Uterus (tissue), 4 donors: ENCODE measurements around the gene ELK4. TPM values are rescaled to one million over a fixed set of nuclear protein-coding genes. Genes with fewer than 3 reads are reported as not detected.

Experiments
- DNase-seq, 2 donors: peaks; one replicate each; pipeline ENCODE4 v3.0.0-alpha.2; 2019 to 2020
- H3K27ac ChIP-seq, 2 donors: fragments of 200-600 bp; sonication (generic); 1 replicate in 1 of 2; 2 replicates in 1 of 2; pipeline ENCODE4 v1.5.1; 2016 to 2018
- H3K27me3 ChIP-seq, 2 donors: fragments of 200-600 bp; sonication (generic); one replicate each; pipeline ENCODE4 v1.5.1; 2018 to 2019; ENCODE audit warnings: control low read depth in 1 of 2
- H3K36me3 ChIP-seq, 2 donors: fragments of 200-600 bp; sonication (generic); one replicate each; pipeline ENCODE4 v1.5.1; 2019; ENCODE audit warnings: control low read depth in 1 of 2
- H3K4me1 ChIP-seq, 2 donors: fragments of 200-600 bp; sonication (generic); one replicate each; pipeline ENCODE4 v1.5.1; 2018 to 2019; ENCODE audit warnings: control low read depth in 1 of 2
- H3K4me3 ChIP-seq, 2 donors: fragments of 200-600 bp; sonication (generic); 1 replicate in 1 of 2; 2 replicates in 1 of 2; pipeline ENCODE4 v1.5.1; 2018 to 2019; ENCODE audit warnings: mild to moderate bottlenecking in 1 of 2
- H3K9me3 ChIP-seq, 2 donors: fragments of 200-600 bp; sonication (generic); one replicate each; pipeline ENCODE4 v1.5.1; 2019; ENCODE audit warnings: control low read depth in 1 of 2
- POLR2A ChIP-seq, 2 donors: fragments of 450-650 bp; IDR thresholded peaks; one replicate each; pipeline ENCODE4 v1.6.1; 2016; ENCODE audit warnings: antibody characterized with exemption in 2 of 2, mild to moderate bottlenecking in 1 of 2, moderate library complexity in 1 of 2
- intact Hi-C: fragments of 100-400 bp; cut with DNase I; formaldehyde crosslinking; loops from one replicate; pipeline ENCODE4 v1.15.1; 2023; ENCODE audit warnings: low total_unique reads
- total RNA-seq, 4 donors: library from RNA; depleted of rRNA in 3 of 4; stranded (reverse); fragments of >200 nt in 3 of 4; gene quantifications; one replicate each; pipeline versions ENCODE4 v1.1.0 to v1.2.4, GENCODE V29; 2014 to 2023
- TF ChIP-seq, protein P1 (sequence below), 4 experiments: fragments of 200-600 bp in 2 of 4; fragments of 450-650 bp in 2 of 4; sonication (generic) in 2 of 4; IDR thresholded peaks; one replicate each; pipeline ENCODE4 v1.5.1; 2016 to 2019; ENCODE audit warnings: antibody characterized with exemption in 4 of 4, mild to moderate bottlenecking in 2 of 4, moderate library complexity in 1 of 4
- donor health status: DM: yes; HTN: yes; CAD: no.

The ELK4 gene, protein sequence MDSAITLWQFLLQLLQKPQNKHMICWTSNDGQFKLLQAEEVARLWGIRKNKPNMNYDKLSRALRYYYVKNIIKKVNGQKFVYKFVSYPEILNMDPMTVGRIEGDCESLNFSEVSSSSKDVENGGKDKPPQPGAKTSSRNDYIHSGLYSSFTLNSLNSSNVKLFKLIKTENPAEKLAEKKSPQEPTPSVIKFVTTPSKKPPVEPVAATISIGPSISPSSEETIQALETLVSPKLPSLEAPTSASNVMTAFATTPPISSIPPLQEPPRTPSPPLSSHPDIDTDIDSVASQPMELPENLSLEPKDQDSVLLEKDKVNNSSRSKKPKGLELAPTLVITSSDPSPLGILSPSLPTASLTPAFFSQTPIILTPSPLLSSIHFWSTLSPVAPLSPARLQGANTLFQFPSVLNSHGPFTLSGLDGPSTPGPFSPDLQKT
- 10 to 100 TPM; 17.9 to 97.7 (median 26.7) TPM for total RNA-seq

DNA sequence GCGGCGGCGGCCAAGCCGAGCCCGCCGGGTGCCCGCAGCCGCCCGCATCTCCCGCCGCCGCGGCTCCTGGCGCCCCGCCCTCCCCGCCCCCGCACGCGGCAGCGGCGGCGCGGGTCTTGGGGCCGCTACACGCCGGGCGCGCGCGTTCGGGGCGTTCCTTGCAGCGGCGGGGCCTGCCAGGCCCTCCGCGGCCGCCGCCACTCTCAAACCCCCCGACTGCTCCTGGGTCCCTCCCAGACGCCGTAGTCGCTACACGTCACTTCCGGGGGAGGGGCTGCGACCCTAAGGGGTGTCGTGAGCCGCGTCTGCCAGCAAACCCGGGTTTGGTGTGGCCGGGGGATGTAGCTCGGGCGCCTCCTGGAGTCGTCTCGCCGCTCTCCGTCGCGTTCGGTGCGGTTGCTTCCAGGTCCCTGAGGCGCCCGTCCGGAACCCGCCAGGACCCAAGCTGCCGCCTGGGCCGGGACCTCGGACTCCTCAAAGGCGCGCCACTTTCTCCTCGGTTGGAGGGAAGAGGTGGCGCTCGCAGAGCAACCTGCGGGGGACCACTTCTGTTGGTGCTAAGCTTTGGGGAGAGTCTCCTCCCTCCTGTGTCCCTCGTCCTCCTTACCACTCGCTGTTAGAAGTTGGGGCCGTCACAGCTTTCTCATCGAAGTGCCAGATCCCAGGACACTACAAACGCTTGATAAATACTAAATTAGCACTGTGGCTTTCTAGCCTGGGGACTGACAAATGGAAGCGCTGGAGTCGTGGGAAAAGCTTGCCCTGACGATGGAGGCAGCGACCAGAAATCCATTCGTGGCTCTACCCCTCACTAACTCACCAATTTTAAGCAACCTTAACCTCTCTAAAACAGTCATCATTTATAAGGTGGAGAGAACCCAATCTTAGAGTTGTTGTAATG is at the start of gene ELK4:
ELK4 (minus strand) TSS at position 244 of the 901 bp plus-strand sequence. CDS start 8,129 bp downstream, outside the sequence.
- DNase-seq = peak; percentile 98 to 99
- H3K4me3 ChIP-seq = peak within 1 kb of the TSS; percentile 86
- intact Hi-C loops = loop anchor here (5.0 kb wide), 1 partner anchor 40 kb away; no protein-coding TSS in a partner anchor
- H3K36me3 ChIP-seq = no peaks in the 10 kb centered on the region
- peak; percentile 88 to 95 for TF ChIP-seq POLR2A (IDR thresholded peaks at IDR 0.05)
- TF ChIP-seq, protein P1, sequence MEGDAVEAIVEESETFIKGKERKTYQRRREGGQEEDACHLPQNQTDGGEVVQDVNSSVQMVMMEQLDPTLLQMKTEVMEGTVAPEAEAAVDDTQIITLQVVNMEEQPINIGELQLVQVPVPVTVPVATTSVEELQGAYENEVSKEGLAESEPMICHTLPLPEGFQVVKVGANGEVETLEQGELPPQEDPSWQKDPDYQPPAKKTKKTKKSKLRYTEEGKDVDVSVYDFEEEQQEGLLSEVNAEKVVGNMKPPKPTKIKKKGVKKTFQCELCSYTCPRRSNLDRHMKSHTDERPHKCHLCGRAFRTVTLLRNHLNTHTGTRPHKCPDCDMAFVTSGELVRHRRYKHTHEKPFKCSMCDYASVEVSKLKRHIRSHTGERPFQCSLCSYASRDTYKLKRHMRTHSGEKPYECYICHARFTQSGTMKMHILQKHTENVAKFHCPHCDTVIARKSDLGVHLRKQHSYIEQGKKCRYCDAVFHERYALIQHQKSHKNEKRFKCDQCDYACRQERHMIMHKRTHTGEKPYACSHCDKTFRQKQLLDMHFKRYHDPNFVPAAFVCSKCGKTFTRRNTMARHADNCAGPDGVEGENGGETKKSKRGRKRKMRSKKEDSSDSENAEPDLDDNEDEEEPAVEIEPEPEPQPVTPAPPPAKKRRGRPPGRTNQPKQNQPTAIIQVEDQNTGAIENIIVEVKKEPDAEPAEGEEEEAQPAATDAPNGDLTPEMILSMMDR (IDR thresholded peaks at IDR 0.05) = peak; percentile 80 to 93 (median 88)
- H3K9me3 ChIP-seq = no peaks in the 10 kb centered on the region
- H3K27ac ChIP-seq = peak within 1 kb of the TSS; percentile 94 to 100
- H3K27me3 ChIP-seq = no peaks in the 10 kb centered on the region
- peaks cover 9 to 11% of the 10 kb centered on the region in 2 donors for H3K4me1 ChIP-seq

DNA sequence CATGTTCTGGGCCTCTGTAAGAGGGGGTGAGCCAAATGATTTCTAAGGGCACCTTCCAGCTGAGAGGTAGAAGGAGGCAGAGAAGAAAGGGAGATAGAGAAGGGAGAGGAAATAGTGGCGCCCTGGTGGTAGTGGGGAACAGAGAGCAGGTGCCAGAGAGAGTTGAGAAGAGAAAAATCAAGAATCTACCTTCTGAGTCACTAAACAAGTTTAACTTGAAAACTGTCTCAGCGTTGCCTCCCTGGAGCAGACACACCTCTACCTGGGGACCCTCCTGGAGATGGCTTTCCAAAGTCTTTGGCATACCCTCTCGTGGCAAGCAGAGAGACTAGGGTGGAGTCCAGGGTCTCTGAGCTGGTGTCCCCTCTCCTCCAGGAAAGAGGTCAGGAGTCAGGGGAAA is 49.6 kb upstream of the ELK4 start:
- Histone ChIP-seq H3K4me1 (peaks cover 0 to 7% of the 10 kb centered on the region in 2 donors), H3K27ac (no peak overlapping the region), H3K9me3 (no peaks in the 10 kb centered on the region), H3K4me3 (no peak overlapping the region), H3K27me3 (no peaks in the 10 kb centered on the region), H3K36me3 (no peaks in the 10 kb centered on the region)
- TF ChIP-seq, protein P1 (IDR thresholded peaks at IDR 0.05) = no peak
- TF ChIP-seq POLR2A (IDR thresholded peaks at IDR 0.05) = no peak
- DNase-seq = no peak
- intact Hi-C loops = no loop called here

GRCh38 chr1:205680073-205680851 is 48.5 kb upstream of the ELK4 start, which contains the start of gene SLC45A3:
SLC45A3 (minus strand) TSS chr1:205680509; CDS start chr1:205664656, 15,853 bp downstream.
- intact Hi-C loops = no loop called here
- Histone ChIP-seq H3K9me3 (no peaks in the 10 kb centered on the region), H3K27me3 (no peaks in the 10 kb centered on the region), H3K4me3 (peak within 1 kb of the TSS; percentile 10 to 73), H3K27ac (peak within 1 kb of the TSS; percentile 59 to 62), H3K36me3 (no peaks in the 10 kb centered on the region), H3K4me1 (peaks cover 0 to 7% of the 10 kb centered on the region in 2 donors)
- DNase-seq = peak in 1 of 2 donors; percentile 40
- peak in 1 of 2 donors; percentile 14 for TF ChIP-seq POLR2A (IDR thresholded peaks at IDR 0.05)
- TF ChIP-seq, protein P1 (IDR thresholded peaks at IDR 0.05) = no peak

- TF ChIP-seq, protein P1 (IDR thresholded peaks at IDR 0.05) = no peak
- no peak for TF ChIP-seq POLR2A (IDR thresholded peaks at IDR 0.05)
- Histone ChIP-seq H3K27me3 (no peaks in the 10 kb centered on the region), H3K27ac (peak overlapping the region; percentile 59 to 62), H3K9me3 (no peaks in the 10 kb centered on the region), H3K4me3 (no peak overlapping the region), H3K36me3 (no peaks in the 10 kb centered on the region), H3K4me1 (peaks cover 0 to 7% of the 10 kb centered on the region in 2 donors)
- intact Hi-C loops = no loop called here
- peak in 1 of 2 donors; percentile 46 for DNase-seq
These were observed 46.7 kb upstream of the ELK4 start for GRCh38 chr1:205678286-205679111.
